Stomach (tissue), 4 donors: ENCODE data around the gene ACSF3.

ENCODE experiments used
- EP300 ChIP-seq: sonication (generic); formaldehyde crosslinking; IDR thresholded peaks from one replicate; pipeline ENCODE4 v1.6.1; 2017; ENCODE audit warnings: antibody characterized with exemption
- POLR2A ChIP-seq, 4 donors: fragments of 450-650 bp; IDR thresholded peaks; one replicate each; pipeline ENCODE4 v1.6.1; 2016; ENCODE audit warnings: antibody characterized with exemption in 4 of 4, control low read depth in 2 of 4, mild to moderate bottlenecking in 1 of 4, moderate library complexity in 1 of 4
- POLR2AphosphoS5 ChIP-seq, 3 donors: sonication (generic); formaldehyde crosslinking; IDR thresholded peaks; one replicate each; pipeline ENCODE4 v1.6.1; 2016; ENCODE audit warnings: antibody characterized with exemption in 3 of 3
- TF ChIP-seq, protein P1 (sequence below), 7 experiments: fragments of 450-650 bp in 4 of 7; fragments of 200-600 bp in 3 of 7; sonication (generic) in 3 of 7; IDR thresholded peaks; one replicate each; pipeline ENCODE4 v1.5.1; 2016 to 2019; ENCODE audit warnings: antibody characterized with exemption in 7 of 7, control low read depth in 2 of 7, mild to moderate bottlenecking in 1 of 7

DNA sequence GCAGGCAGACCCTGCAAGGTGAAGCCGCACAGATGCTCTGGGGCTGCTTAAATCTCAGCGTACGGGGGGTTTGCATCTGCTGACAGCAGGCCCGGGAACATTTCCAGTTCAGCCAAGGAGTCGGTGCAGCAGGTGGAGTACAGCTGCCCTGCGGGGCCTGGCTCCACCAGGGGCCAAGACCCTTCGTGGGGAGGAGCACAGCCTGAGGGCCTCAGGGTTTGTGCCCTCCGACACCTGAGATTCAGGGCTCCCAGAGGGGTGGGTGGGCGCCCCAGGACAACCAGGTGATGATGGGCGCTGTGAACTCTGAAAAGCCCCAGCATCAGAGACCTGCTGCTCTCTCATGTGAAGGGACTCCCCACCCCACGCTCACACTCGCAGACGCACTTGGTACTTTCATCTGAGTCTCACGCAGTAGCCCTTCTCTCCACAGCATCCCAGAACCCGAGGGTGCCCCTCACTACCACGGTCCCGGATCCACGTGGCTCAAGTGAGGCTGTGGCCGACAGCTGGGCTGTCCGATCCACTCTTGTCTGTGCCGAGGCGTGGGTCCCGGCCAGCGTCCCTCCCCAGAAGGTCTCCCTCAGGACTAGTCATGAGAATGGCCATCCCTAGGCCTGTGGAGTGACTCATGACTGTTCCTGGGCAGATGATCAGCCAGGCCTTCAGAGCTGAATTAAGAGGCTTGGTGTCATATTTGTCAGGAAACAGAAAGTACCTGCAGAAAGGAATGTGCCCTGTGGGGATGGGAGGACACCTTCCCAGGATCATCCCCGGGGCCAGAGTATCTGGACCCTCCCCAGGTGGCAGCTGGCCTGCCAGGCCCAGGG, 29.6 kb downstream of the ACSF3 start:
- TF ChIP-seq POLR2A (IDR thresholded peaks at IDR 0.05) (no peak), POLR2AphosphoS5 (IDR thresholded peaks at IDR 0.05) (no peak), EP300 (no peak)
- TF ChIP-seq, protein P1, sequence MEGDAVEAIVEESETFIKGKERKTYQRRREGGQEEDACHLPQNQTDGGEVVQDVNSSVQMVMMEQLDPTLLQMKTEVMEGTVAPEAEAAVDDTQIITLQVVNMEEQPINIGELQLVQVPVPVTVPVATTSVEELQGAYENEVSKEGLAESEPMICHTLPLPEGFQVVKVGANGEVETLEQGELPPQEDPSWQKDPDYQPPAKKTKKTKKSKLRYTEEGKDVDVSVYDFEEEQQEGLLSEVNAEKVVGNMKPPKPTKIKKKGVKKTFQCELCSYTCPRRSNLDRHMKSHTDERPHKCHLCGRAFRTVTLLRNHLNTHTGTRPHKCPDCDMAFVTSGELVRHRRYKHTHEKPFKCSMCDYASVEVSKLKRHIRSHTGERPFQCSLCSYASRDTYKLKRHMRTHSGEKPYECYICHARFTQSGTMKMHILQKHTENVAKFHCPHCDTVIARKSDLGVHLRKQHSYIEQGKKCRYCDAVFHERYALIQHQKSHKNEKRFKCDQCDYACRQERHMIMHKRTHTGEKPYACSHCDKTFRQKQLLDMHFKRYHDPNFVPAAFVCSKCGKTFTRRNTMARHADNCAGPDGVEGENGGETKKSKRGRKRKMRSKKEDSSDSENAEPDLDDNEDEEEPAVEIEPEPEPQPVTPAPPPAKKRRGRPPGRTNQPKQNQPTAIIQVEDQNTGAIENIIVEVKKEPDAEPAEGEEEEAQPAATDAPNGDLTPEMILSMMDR (IDR thresholded peaks at IDR 0.05): no peak
